Psoas muscle (tissue), 8 donors: ENCODE measurements around the gene FLAD1. TPM values are rescaled to one million over a fixed set of nuclear protein-coding genes. Genes with fewer than 3 reads are reported as not detected.

Experiments
- ATAC-seq, 4 donors: fragments of 200-7000 bp; cut with Tn5 transposase; one replicate each; pipeline ENCODE4 v1.9.1; 2020; ENCODE audit warnings: moderate library complexity in 3 of 4, mild to moderate bottlenecking in 2 of 4
- DNase-seq, 2 donors: peaks; one replicate each; pipeline ENCODE4 v3.0.0-alpha.2; 2020
- H3K27ac ChIP-seq: fragments of 200-600 bp; one replicate; pipeline ENCODE4 v1.8.0; 2022
- H3K27me3 ChIP-seq, 3 donors: fragments of 200-600 bp in 1 of 3; one replicate each; pipeline versions ENCODE4 v1.6.1 to v1.8.0; 2013 to 2022; ENCODE audit warnings: low read length in 2 of 3, mild to moderate bottlenecking in 2 of 3, moderate library complexity in 1 of 3; ENCODE audit not compliant: insufficient read depth in 3 of 3
- H3K36me3 ChIP-seq, 2 donors: fragments of 200-600 bp in 1 of 2; one replicate each; pipeline versions ENCODE4 v1.6.1 to v1.8.0; 2013 to 2022; ENCODE audit warnings: low read depth in 1 of 2, mild to moderate bottlenecking in 1 of 2, moderate library complexity in 1 of 2; ENCODE audit not compliant: insufficient read depth in 1 of 2
- H3K4me1 ChIP-seq: fragments of 200-600 bp; one replicate; pipeline ENCODE4 v1.8.0; 2022
- H3K4me3 ChIP-seq: fragments of 200-600 bp; one replicate; pipeline ENCODE4 v1.8.0; 2022; ENCODE audit warnings: mild to moderate bottlenecking
- H3K9me3 ChIP-seq: fragments of 200-600 bp; one replicate; pipeline ENCODE4 v1.8.0; 2022
- CTCF ChIP-seq: fragments of 200-600 bp; IDR thresholded peaks from one replicate; pipeline ENCODE4 v1.8.0; 2022; ENCODE audit warnings: antibody characterized with exemption
- WGBS, 3 donors: extraction: QIAGEN DNeasy Blood & Tissue Kit; methylation state at CpG; one replicate each; pipeline versions ENCODE4 v1.1.6 to v1.1.7; 2013; 5-methylcytosine and 5-hydroxymethylcytosine counted together
- intact Hi-C, 2 donors: fragments of 100-400 bp; cut with DNase I; formaldehyde crosslinking; loops; one replicate each; pipeline versions ENCODE4 v1.11.0 to v1.14.2; 2022
- polyA plus RNA-seq, 3 donors: library from polyadenylated mRNA; stranded (reverse); fragments of 200-250 nt; gene quantifications; one replicate each; pipeline ENCODE4 v1.2.3, GENCODE V29; 2013
- total RNA-seq, 4 donors: library from RNA; stranded (reverse); fragmentation: NEBNext Ultra II Directional in 2 of 4; extraction: Animal tissue kit (Norgen Biotek cat#: 25700) in 2 of 4; gene quantifications; one replicate each; pipeline versions ENCODE4 v1.2.1 to v1.2.4, GENCODE V29; 2021 to 2023
- donor health status: healthy with polysubstance abuse.
- donor health status: DM: no; HTN: no; CAD: no; lungs with moderate emphysema.
- donor health status: Bipolar disorder and iron deficiency.
- donor health status: healthy.
- donor health status: DM: yes; HTN: yes; CAD: no.
- donor health status: DM: no; HTN: no; CAD: no.
- donor health status: DM: no; HTN: no; CAD: no.
- donor health status: DM: yes; HTN: yes; CAD: no.

FLAD1 gene
- total and polyA plus RNA-seq, 7 donors = 24.5 to 52.7 (median 34.9) TPM

- DNase-seq = peak in 1 of 2 donors; percentile 46
- Histone ChIP-seq H3K4me3 (peak overlapping the region; percentile 84), H3K27ac (peak overlapping the region; percentile 99), H3K9me3 (no peaks in the 10 kb centered on the region), H3K27me3 (no peaks in the 10 kb centered on the region), H3K36me3 (peaks cover 0 to 43% of the 10 kb centered on the region in 2 donors), H3K4me1 (peaks cover 50% of the 10 kb centered on the region)
- intact Hi-C loops = loop anchor here (5.0 kb wide), 2 partner anchors 42 to 112 kb away; no protein-coding TSS in a partner anchor
- no peak for ATAC-seq
- TF ChIP-seq CTCF = no peak
- WGBS, 3 donors = 27 to 34% (median 32%) methylated on average over 16 to 22 of the region's 22 CpGs
Observed at GRCh38 chr1:154969860-154970452, 13.2 kb upstream of the FLAD1 start.

DNA sequence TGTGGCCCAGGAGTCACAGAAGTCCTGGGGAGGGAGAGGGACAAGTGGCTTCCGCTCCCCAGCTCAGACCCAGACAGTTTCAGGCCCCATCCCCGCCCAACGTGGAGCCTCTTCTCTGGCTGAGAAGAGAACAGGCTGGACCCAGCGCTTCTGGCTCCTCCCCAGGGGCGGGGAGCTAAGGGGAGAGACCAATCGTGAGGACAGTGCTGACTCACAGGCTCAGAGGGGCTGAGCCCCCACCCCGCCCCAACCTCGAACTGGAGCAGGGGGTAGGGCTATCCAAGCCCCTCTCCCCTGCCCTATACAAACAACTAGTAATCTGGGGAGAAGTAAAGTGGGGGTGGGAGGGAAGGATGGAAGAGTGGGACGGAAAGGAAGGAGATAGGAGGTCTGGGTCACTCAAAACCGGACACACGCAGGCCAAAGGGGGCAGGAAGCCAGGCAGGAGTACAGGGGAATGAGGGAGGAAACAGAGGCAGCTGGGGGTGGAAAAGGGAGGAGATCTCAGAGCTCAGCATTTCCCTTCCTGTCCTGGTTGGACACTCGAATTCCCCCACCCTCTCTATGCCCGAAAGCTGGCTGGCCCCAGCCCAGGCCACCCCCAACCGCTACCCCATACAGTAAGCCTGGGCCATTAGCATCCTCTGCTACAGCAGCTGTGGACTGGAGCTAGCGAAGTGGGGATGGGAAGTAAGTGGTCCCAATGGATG, 12.4 kb upstream of the FLAD1 start, which contains the start of gene SHC1:
Gene SHC1, minus strand, starts transcription at position 117 of the 710 bp plus-strand sequence. CDS start 221 bp downstream, outside the sequence.
- Histone ChIP-seq H3K27me3 (no peaks in the 10 kb centered on the region), H3K36me3 (peaks cover 0 to 35% of the 10 kb centered on the region in 2 donors), H3K27ac (peak within 1 kb of the TSS; percentile 99), H3K4me3 (peak within 1 kb of the TSS; percentile 84), H3K4me1 (peaks cover 54% of the 10 kb centered on the region), H3K9me3 (no peaks in the 10 kb centered on the region)
- TF ChIP-seq CTCF = no peak
- intact Hi-C loops = loop anchor here (5.0 kb wide), 2 partner anchors 42 to 112 kb away; no protein-coding TSS in a partner anchor
- ATAC-seq (peak; percentile 63 to 69 (median 66)), DNase-seq (peak; percentile 96 to 97)
- 2 to 17% (median 8%) methylated on average over 13 to 15 of the region's 15 CpGs for WGBS, 3 donors

- peak in 1 of 2 donors; percentile 74 for DNase-seq
- Histone ChIP-seq H3K4me1 (peaks cover 60% of the 10 kb centered on the region), H3K27me3 (no peaks in the 10 kb centered on the region), H3K27ac (peak overlapping the region; percentile 99), H3K36me3 (peaks cover 0 to 28% of the 10 kb centered on the region in 2 donors), H3K9me3 (no peaks in the 10 kb centered on the region), H3K4me3 (peak overlapping the region; percentile 84)
- ATAC-seq = peak in 2 of 4 donors; percentile 10 to 21
- no peak for TF ChIP-seq CTCF
- intact Hi-C loops = loop anchor here (5.0 kb wide), 2 partner anchors 41 to 111 kb away; no protein-coding TSS in a partner anchor
- whole genome bisulfite sequencing, 3 donors = 30 to 34% (median 31%) methylated on average over 10 of the region's 10 CpGs
Observed at GRCh38 chr1:154971341-154971998, 11.7 kb upstream of the FLAD1 start.

DNA sequence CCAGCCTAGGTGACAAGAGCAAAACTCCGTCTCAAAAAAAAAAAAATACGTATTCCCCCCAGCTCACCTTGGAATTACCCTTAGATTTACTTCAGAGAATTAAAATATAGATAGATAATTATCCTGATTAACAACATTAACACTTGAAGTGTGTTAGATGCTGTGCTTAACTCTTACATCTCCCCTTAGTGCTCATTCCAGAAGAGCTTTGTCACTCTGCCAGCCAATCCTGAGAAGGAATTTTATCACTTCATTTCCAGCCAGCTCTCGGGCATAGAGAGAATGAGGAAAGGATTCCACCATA, 11.0 kb upstream of the FLAD1 start:
- TF ChIP-seq CTCF = no peak
- peak overlapping the region; percentile 99 for H3K27ac ChIP-seq
- WGBS, 3 donors = 49 to 60% (median 58%) methylated on average over 3 of the region's 3 CpGs
- H3K27me3 ChIP-seq = no peaks in the 10 kb centered on the region
- H3K4me1 ChIP-seq = peaks cover 54% of the 10 kb centered on the region
- no peaks in the 10 kb centered on the region for H3K9me3 ChIP-seq
- peak overlapping the region; percentile 84 for H3K4me3 ChIP-seq
- ATAC-seq (no peak), DNase-seq (no peak)
- intact Hi-C loops = loop anchor here (5.0 kb wide), 2 partner anchors 40 to 110 kb away; no protein-coding TSS in a partner anchor
- peaks cover 0 to 21% of the 10 kb centered on the region in 2 donors for H3K36me3 ChIP-seq
